Hematopoietic multipotent progenitor cell treated with erythropoietin and hydrocortisone succinate and interleukin-3 and kit ligand, for 4 days (in vitro differentiated cells): ENCODE results near the gene PHLPP2.
"Not testable (repeated sequence)": the region's sequence is repeated elsewhere in the genome, so short reads cannot be mapped to it uniquely, and the experiment has no call there.

ENCODE experiments used
- DNase-seq: peaks from one replicate; pipeline ENCODE4 v3.0.0-alpha.2; 2015

PHLPP2 gene

GRCh38 chr16:71610936-71611871, 113.3 kb downstream of the PHLPP2 start:
- peak; percentile 82 for DNase-seq

- no peak for DNase-seq
Observed at GRCh38 chr16:71610447-71610846, 114.1 kb downstream of the PHLPP2 start.

GRCh38 chr16:71609066-71609465, 115.4 kb downstream of the PHLPP2 start:
- DNase-seq, result no peak

GRCh38 chr16:71600822-71601221, 123.7 kb downstream of the PHLPP2 start:
- DNase-seq, result no peak

- not testable (repeated sequence) for DNase-seq
Observed at GRCh38 chr16:71598426-71598825, 126.1 kb downstream of the PHLPP2 start.

GRCh38 chr16:71595340-71595826, 129.1 kb downstream of the PHLPP2 start:
- DNase-seq, result not testable (repeated sequence)
